Endometrial microvascular endothelial cells (primary cell): ENCODE measurements around the gene DYNLL1. TPM values are rescaled to one million over a fixed set of nuclear protein-coding genes. Genes with fewer than 3 reads are reported as not detected.
"Not testable (repeated sequence)": the region's sequence is repeated elsewhere in the genome, so short reads cannot be mapped to it uniquely, and the experiment has no call there.

Experiments used
- in situ Hi-C: cut with HindIII; loops from 2 replicates; pipeline ENCODE4 v1.10.0; 2017; ENCODE audit warnings: low sequenced_read_pairs, low pct_unique_long_range_greater_than_20kb; ENCODE audit errors: inconsistent ontology term
- total RNA-seq: library from RNA; depleted of rRNA; stranded (reverse); fragments of >200 nt; gene quantifications from one replicate; pipeline ENCODE4 v1.2.3, GENCODE V29; 2015; ENCODE audit errors: inconsistent ontology term

The DYNLL1 gene
- 504 TPM for total RNA-seq

DNA sequence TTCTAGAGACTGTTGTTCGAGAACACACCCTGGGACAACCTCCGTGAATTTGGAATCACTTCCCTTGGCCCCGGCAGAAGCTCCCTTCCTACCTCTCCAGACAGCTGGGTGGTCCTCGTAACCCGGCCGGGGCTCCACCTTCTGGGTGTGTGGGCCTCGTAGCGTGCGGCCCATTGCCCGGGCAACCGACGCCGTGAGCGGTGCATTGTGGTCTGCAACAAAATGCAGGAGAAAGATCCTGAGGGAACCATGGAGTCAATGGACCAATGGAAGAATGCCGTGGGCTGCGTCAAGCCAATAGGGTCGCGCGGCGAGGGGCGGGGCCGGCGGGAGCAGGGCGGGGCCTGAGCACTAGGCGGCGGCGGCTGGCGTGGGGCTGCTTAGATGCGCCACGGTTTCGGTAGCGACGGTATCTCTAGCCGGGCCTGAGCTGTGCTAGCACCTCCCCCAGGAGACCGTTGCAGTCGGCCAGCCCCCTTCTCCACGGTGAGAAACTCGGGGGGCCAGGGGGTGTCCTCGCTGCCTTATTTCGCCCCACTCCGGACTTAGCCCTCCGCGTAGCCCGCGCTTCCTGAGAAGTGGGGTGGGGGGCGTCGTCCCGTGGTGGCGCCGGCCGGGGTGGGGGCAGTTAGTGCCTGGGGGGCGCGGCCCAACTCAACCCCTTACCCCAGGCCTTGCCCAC, at the start of gene DYNLL1:
TSS of gene DYNLL1 (plus strand) at position 383 of the 682 bp plus-strand sequence. CDS start 309 bp downstream, outside the sequence.
- in situ Hi-C loops: no loop called here

DNA sequence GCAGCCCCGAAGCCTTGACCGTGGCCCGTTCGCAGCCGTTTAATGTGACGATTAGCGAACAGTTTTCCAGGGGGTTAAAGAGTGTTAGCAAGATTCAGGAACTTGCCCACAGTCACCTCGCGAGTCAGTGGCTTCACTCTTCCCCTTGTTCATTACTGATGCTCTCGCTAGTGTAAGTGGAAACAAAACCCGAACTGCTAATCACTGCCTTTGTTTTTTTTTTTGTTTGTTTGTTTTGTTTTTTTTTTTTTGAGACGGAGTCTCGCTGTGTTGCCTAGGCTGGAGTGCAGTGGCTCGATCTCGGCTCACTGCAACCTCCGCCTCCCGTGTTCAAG, 49.1 kb upstream of the DYNLL1 start:
- in situ Hi-C loops: not testable (repeated sequence)

- in situ Hi-C loops: no loop called here
These were observed 47.9 kb upstream of the DYNLL1 start for GRCh38 chr12:120447992-120448391.

DNA sequence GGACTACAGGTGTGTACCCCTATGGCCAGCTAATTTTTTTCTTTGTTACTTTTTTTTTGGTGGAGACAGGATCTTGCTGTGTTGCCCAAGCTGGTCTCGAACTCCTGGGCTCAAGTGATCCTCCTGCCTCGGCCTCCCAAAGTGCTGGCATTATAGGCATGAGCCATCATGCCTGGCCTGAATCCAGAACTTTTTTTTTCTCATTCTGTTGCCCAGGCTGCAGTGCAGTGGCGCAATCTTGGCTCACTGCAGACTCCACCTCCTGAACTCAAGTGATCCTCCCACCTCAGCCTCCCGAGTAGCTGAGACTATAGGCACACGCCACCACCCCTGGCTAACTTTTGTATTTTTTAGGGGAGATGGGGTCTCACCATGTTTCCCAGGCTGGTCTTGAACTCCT, 43.4 kb upstream of the DYNLL1 start:
- in situ Hi-C loops: not testable (repeated sequence)

- in situ Hi-C loops: no loop called here
These were observed 42.7 kb upstream of the DYNLL1 start for GRCh38 chr12:120453060-120453750.

GRCh38 chr12:120453977-120454376, 41.9 kb upstream of the DYNLL1 start:
- in situ Hi-C loops: no loop called here

- in situ Hi-C loops: no loop called here
These were observed 40.6 kb upstream of the DYNLL1 start for GRCh38 chr12:120455302-120455701.

DNA sequence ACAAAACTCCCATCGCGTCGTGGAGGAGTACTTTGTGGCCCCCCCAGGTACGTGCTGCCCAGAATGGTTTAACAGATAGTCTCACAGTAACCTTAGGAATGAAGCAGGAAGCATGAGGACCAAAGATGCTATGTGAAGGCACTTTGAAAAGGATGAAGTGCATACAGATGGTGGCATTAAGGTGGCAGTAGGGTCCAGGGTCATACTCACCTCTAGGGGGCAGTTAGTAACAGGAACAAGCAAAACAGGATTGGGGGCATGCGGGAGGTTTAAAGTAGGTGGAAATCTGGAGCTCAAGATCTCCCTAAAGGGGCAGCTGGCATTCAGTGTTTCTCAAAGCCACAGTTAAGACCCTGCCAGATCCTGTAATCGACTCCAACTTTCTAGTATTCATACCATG, 38.8 kb upstream of the DYNLL1 start:
- in situ Hi-C loops: no loop called here

DNA sequence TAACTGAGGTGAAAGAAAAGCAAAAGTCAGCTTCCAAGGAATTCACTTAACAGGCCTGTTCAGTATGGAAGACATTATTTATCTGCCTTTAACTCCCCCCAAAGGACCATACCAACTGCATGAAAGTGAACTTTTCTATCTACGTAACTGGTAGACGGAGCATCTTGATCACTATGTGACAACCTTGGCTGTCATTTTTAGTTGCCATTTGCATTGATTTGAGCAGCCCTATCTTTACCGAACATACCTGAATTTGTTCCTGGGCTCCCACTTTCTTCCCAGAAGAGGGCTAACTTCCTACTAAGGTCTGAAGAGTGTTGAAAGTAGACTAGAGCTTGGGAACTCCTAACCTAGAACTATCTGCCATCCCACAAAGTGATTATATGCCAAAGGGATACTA, 35.8 kb upstream of the DYNLL1 start:
- in situ Hi-C loops: no loop called here

DNA sequence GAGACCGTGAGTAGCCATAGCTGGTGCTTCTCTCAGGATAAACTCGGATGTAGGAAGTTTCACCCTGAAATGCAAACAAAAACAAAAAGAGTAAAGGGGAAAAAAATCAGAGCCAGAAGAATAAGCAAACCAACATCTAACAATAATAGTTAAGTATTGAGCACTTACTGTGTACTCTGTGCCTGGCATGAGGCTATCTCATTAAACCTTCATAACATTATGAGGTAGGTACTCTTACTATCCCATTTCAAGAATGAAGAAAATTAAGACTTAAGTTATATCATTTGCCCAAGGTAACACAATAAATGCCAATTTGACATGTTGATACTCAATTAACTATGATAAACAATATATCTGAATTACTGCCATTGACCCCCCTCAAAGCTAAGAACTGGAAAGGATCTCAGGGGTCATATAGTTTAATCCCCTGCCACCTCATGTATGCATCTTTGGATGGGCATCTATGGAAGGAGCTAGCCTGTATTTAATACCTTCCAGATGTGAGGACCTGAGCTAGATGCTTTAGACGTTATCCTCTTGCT, 33.7 kb upstream of the DYNLL1 start:
- in situ Hi-C loops: no loop called here

GRCh38 chr12:120463712-120464111, 32.2 kb upstream of the DYNLL1 start:
- in situ Hi-C loops: no loop called here

DNA sequence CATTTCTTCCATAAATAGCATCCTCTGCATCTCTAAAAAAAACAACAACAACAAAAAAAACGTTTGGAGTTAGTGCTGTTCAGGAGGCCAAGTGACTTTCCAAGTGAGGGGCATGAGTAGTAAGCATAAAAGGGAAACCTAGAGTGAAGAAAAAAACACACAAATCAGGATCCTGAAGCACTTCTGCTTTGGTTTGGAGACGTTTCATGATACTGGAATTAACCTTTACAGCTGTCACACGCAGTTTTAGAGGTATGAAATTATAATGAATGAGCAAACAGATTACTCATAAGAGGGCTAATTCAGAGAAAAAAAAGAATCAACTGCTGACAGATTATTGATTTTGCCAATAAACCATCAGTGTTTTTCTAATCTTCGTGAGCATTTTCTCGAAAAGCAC, 30.2 kb upstream of the DYNLL1 start:
- in situ Hi-C loops: no loop called here

GRCh38 chr12:120466560-120467315, 29.2 kb upstream of the DYNLL1 start:
- in situ Hi-C loops: no loop called here

GRCh38 chr12:120467439-120467838, 28.5 kb upstream of the DYNLL1 start:
- in situ Hi-C loops: no loop called here

- in situ Hi-C loops: no loop called here
These were observed 27.5 kb upstream of the DYNLL1 start for GRCh38 chr12:120468325-120468820.

DNA sequence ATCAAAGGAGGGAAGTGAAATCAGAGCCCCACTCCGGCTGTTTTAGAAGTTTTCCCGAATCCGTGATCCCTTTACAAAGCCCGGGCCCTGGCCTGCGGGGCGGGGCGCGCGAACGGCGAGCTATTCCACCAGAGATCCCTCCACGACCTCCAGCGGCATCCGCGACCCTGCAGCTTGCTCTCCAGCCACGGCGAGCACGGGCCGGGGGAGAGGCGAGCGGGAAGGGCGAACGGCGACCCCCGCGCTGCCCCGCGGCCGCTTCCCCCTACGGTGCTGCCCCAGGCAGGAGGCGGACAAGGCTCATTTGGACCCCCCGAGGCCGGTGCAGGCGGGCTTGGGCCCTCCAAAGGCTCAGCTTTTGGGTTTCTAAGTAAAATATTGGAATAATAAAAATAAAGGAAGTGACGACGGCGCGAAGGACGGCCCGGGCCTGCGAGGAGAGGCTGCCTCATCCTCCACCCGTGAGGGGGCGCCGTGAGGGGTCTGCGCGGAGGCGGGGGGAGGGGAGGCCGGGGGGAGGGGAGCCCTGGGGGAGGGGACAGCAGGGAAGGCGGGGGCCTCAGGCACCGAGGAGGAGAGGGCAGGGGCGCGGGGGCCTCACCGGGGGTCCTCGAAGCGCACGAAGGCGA, 27.0 kb upstream of the DYNLL1 start:
- in situ Hi-C loops: no loop called here

- in situ Hi-C loops: no loop called here
These were observed 26.3 kb upstream of the DYNLL1 start, which contains the start of gene SRSF9 for GRCh38 chr12:120469450-120470149. Gene SRSF9 (minus strand): TSS chr12:120469748. CDS start chr12:120469609, 139 bp downstream.

- in situ Hi-C loops: no loop called here
These were observed 25.6 kb upstream of the DYNLL1 start for GRCh38 chr12:120470150-120470784.
